ENCODE data around the gene PILRA. TPM values are rescaled to one million over a fixed set of nuclear protein-coding genes. Genes with fewer than 3 reads are reported as not detected.
"Not testable (repeated sequence)": the region's sequence is repeated elsewhere in the genome, so short reads cannot be mapped to it uniquely, and the experiment has no call there.

PILRA gene
- total RNA-seq, 1 donor from 2014 or later: 8.3 TPM

GRCh38 chr7:100434297-100435144, 61.2 kb downstream of the PILRA start:
- peaks cover 45% of the 10 kb centered on the region for H3K4me1 ChIP-seq
- no peaks in the 10 kb centered on the region for H3K9me3 ChIP-seq
- peaks cover 0 to 16% of the 10 kb centered on the region in 2 donors for H3K36me3 ChIP-seq
- DNase-seq (ENCODE audit: extremely low spot score in 2 of 2): no peak
- peak overlapping the region; percentile 73 to 97 for H3K4me3 ChIP-seq
- intact Hi-C loops (cut with DNase I): no loop called here
- no peaks in the 10 kb centered on the region for H3K27me3 ChIP-seq
- H3K27ac ChIP-seq: peak overlapping the region; percentile 96
- no peak for TF ChIP-seq POLR2A (IDR thresholded peaks at IDR 0.05)
- TF ChIP-seq, protein P1, sequence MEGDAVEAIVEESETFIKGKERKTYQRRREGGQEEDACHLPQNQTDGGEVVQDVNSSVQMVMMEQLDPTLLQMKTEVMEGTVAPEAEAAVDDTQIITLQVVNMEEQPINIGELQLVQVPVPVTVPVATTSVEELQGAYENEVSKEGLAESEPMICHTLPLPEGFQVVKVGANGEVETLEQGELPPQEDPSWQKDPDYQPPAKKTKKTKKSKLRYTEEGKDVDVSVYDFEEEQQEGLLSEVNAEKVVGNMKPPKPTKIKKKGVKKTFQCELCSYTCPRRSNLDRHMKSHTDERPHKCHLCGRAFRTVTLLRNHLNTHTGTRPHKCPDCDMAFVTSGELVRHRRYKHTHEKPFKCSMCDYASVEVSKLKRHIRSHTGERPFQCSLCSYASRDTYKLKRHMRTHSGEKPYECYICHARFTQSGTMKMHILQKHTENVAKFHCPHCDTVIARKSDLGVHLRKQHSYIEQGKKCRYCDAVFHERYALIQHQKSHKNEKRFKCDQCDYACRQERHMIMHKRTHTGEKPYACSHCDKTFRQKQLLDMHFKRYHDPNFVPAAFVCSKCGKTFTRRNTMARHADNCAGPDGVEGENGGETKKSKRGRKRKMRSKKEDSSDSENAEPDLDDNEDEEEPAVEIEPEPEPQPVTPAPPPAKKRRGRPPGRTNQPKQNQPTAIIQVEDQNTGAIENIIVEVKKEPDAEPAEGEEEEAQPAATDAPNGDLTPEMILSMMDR (IDR thresholded peaks at IDR 0.05): no peak
- no peak for TF ChIP-seq POLR2AphosphoS5 (IDR thresholded peaks at IDR 0.05; ENCODE audit: insufficient read depth in 1 of 2, low read depth in 1 of 2)

- Histone ChIP-seq H3K4me3 (peak overlapping the region; percentile 73 to 97), H3K36me3 (peaks cover 0 to 16% of the 10 kb centered on the region in 2 donors), H3K9me3 (no peaks in the 10 kb centered on the region), H3K27me3 (no peaks in the 10 kb centered on the region), H3K27ac (peak overlapping the region; percentile 96), H3K4me1 (peaks cover 40% of the 10 kb centered on the region)
- intact Hi-C loops (cut with DNase I): no loop called here
- DNase-seq (ENCODE audit: extremely low spot score in 2 of 2): no peak
- TF ChIP-seq POLR2AphosphoS5 (IDR thresholded peaks at IDR 0.05; ENCODE audit: insufficient read depth in 1 of 2, low read depth in 1 of 2): peak in 1 of 2 donors; percentile 10
- TF ChIP-seq, protein P1 (IDR thresholded peaks at IDR 0.05): no peak
These were observed 62.4 kb downstream of the PILRA start for GRCh38 chr7:100435401-100436304.

GRCh38 chr7:100437150-100438100, 64.1 kb downstream of the PILRA start:
- Histone ChIP-seq H3K36me3 (peaks cover 0 to 16% of the 10 kb centered on the region in 2 donors), H3K9me3 (no peaks in the 10 kb centered on the region), H3K27me3 (no peaks in the 10 kb centered on the region), H3K27ac (peak overlapping the region; percentile 96), H3K4me3 (peak overlapping the region in 1 of 2 donors; percentile 73), H3K4me1 (peaks cover 24% of the 10 kb centered on the region)
- intact Hi-C loops (cut with DNase I): no loop called here
- no peak for DNase-seq (ENCODE audit: extremely low spot score in 2 of 2)
- TF ChIP-seq POLR2A (IDR thresholded peaks at IDR 0.05): no peak
- TF ChIP-seq, protein P1 (IDR thresholded peaks at IDR 0.05): no peak
- TF ChIP-seq POLR2AphosphoS5 (IDR thresholded peaks at IDR 0.05; ENCODE audit: insufficient read depth in 1 of 2, low read depth in 1 of 2): no peak

DNA sequence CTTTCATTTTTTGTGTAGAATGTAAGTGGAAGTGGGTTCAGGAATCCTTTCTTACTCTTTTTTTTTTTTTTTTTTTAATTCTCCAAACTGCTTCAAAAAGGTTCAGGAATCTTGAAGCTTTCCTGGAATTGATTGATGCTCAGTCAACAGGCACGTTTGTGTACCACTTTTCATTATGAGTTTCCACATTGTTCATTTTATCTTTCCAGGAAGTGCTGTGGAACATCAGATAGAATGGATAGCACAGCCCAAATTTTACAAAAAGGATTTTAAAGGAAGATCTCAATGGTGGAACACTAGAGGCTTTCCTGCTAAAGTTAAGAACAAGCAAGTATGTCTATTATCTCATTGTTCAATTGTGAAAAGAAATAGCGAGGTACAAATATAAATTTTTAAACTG, 64.9 kb downstream of the PILRA start:
- TF ChIP-seq, protein P1 (IDR thresholded peaks at IDR 0.05): no peak
- TF ChIP-seq POLR2A (IDR thresholded peaks at IDR 0.05) (no peak), POLR2AphosphoS5 (IDR thresholded peaks at IDR 0.05; ENCODE audit: insufficient read depth in 1 of 2, low read depth in 1 of 2) (no peak)
- intact Hi-C loops (cut with DNase I): no loop called here
- Histone ChIP-seq H3K4me1 (peaks cover 19% of the 10 kb centered on the region), H3K27ac (no peak overlapping the region), H3K27me3 (no peaks in the 10 kb centered on the region), H3K4me3 (no peak overlapping the region), H3K36me3 (peaks cover 0 to 16% of the 10 kb centered on the region in 2 donors), H3K9me3 (no peaks in the 10 kb centered on the region)
- no peak for DNase-seq (ENCODE audit: extremely low spot score in 2 of 2)

DNA sequence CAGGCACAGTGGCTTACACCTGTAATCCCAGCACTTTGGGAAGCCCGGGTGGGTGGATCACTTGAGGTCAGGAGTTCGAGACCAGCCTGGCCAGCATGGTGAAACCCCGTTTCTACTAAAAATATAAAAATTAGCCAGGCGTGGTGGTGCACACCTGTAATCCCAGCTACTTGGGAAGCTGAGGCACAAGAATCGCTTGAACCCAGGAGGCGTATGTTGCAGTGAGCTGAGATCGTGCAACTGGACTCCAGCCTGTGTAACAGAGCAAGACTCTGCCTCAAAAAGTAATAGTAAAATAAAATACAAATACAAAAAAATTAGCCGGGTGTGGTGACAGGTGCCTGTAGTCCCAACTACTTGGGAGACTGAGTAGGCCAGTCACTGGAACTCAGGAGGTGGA, 65.4 kb downstream of the PILRA start:
- Histone ChIP-seq H3K4me1 (peaks cover 19% of the 10 kb centered on the region), H3K36me3 (peaks cover 0 to 11% of the 10 kb centered on the region in 2 donors)
- intact Hi-C loops (cut with DNase I); H3K27me3 ChIP-seq; H3K9me3 ChIP-seq; H3K4me3 ChIP-seq; H3K27ac ChIP-seq; DNase-seq (ENCODE audit: extremely low spot score in 2 of 2): not testable (repeated sequence)

DNA sequence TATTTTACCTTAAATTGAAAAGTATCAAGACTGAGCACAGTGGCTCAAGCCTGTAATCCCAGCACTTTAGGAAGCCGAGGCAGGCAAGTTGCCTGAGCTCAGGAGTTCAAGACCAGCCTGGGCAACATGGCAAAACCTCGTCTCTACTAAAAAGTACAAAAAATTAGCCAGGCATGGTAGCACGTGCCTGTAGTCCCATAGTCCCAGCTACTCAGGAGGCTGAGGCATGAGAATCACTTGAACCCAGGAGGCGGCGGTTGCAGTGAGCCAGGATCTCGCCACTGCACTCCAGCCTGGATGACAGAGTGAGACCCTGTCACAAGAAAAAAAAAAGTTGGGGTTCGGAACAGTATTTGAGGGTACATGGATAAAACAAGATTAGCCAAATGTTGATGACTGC, 66.0 kb downstream of the PILRA start:
- intact Hi-C loops (cut with DNase I): not testable (repeated sequence)

More for the DNA sequence above, 66.0 kb downstream of the PILRA start:
- not testable (repeated sequence) for H3K4me3 ChIP-seq; H3K27me3 ChIP-seq; H3K36me3 ChIP-seq; DNase-seq (ENCODE audit: extremely low spot score in 2 of 2); H3K27ac ChIP-seq; H3K9me3 ChIP-seq
- peaks cover 19% of the 10 kb centered on the region for H3K4me1 ChIP-seq

Data from vagina (tissue), 2 donors.